HT1080 (cell line): ENCODE measurements around the gene NRL. TPM values are rescaled to one million over a fixed set of nuclear protein-coding genes. Genes with fewer than 3 reads are reported as not detected.
A peak's percentile ranks its signal among the peaks of the same experiment; 100 is the strongest.
"Not testable (repeated sequence)": the region's sequence is repeated elsewhere in the genome, so short reads cannot be mapped to it uniquely, and the experiment has no call there.

ENCODE experiments used
- DNase-seq: peaks from one replicate; pipeline ENCODE4 v3.0.0-alpha.2; 2015; ENCODE audit warnings: low read depth
- total RNA-seq: library from RNA; depleted of rRNA; stranded (reverse); fragments of >200 nt; shearing (Covaris generic); gene quantifications from 2 replicates; pipeline ENCODE4 v1.2.3, GENCODE V29; 2014

The NRL gene
- total RNA-seq, 1 experiment from 2014 or later, result 4.4 TPM

GRCh38 chr14:24054646-24055045 lies 60.1 kb downstream of the NRL start:
- no peak for DNase-seq

- DNase-seq, result no peak
These were observed 60.5 kb downstream of the NRL start for GRCh38 chr14:24054324-24054641.

- DNase-seq, result no peak
These were observed 61.0 kb downstream of the NRL start for GRCh38 chr14:24053548-24054323.

GRCh38 chr14:24052656-24053547 lies 61.8 kb downstream of the NRL start:
- no peak for DNase-seq

GRCh38 chr14:24051789-24052655 lies 62.7 kb downstream of the NRL start, which contains the start of gene CARMIL3:
CARMIL3 (plus strand) TSS chr14:24052009; CDS start chr14:24052154, 145 bp downstream.
- peak; percentile 32 for DNase-seq

- no peak for DNase-seq
These were observed 63.5 kb downstream of the NRL start for GRCh38 chr14:24051176-24051788.

GRCh38 chr14:24050753-24051152 lies 64.0 kb downstream of the NRL start:
- DNase-seq, result not testable (repeated sequence)

GRCh38 chr14:24049002-24049401 lies 65.7 kb downstream of the NRL start:
- DNase-seq, result not testable (repeated sequence)

GRCh38 chr14:24042746-24043145 lies 72.0 kb downstream of the NRL start:
- no peak for DNase-seq

GRCh38 chr14:24040692-24041091 lies 74.1 kb downstream of the NRL start:
- no peak for DNase-seq

- DNase-seq, result no peak
These were observed 76.1 kb downstream of the NRL start for GRCh38 chr14:24038686-24039085.

GRCh38 chr14:24037658-24038037 lies 77.1 kb downstream of the NRL start:
- DNase-seq, result no peak

- DNase-seq, result not testable (repeated sequence)
These were observed 77.6 kb downstream of the NRL start for GRCh38 chr14:24036963-24037657.

- peak; percentile 78 for DNase-seq
These were observed 78.4 kb downstream of the NRL start for GRCh38 chr14:24036169-24036962.

- not testable (repeated sequence) for DNase-seq
These were observed 79.0 kb downstream of the NRL start for GRCh38 chr14:24035769-24036168.

GRCh38 chr14:24032727-24033418 lies 81.9 kb downstream of the NRL start:
- peak; percentile 52 for DNase-seq

GRCh38 chr14:24031331-24031730 lies 83.4 kb downstream of the NRL start:
- DNase-seq, result not testable (repeated sequence)

GRCh38 chr14:24029687-24030086 lies 85.1 kb downstream of the NRL start:
- DNase-seq, result not testable (repeated sequence)
